WTC11 (cell line): Measurements from ENCODE around the gene ZNF649.
"Not testable (repeated sequence)": the region's sequence is repeated elsewhere in the genome, so short reads cannot be mapped to it uniquely, and the experiment has no call there.

ENCODE experiments used
- TF ChIP-seq, protein P1 (sequence below): sonication (generic); formaldehyde crosslinking; IDR thresholded peaks from 2 replicates; pipeline ENCODE4 v1.8.0; 2022; ENCODE audit warnings: mild to moderate bottlenecking, missing genetic modification reagents
- TF ChIP-seq, protein P2 (sequence below): sonication (generic); formaldehyde crosslinking; IDR thresholded peaks from 2 replicates; pipeline ENCODE4 v1.8.0; 2023; ENCODE audit warnings: missing genetic modification reagents

DNA sequence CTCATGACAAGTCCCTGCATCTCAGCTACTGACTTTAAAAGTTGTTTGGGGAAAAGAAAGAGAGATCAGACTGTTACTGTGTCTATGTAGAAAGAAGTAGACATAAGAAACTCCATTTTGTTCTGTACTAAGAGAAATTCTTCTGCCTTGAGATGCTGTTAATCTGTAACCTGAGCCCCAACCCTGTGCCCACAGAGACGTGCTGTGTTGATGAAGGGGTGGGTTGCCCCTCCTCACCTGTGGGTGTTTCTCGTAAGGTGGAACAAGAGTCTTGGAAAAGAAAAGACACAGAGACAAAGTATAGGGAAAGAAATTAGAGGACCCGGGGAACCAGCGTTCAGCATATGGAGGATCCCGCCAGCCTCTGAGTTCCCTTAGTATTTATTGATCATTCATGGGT lies 3.2 kb upstream of the ZNF649 start:
- TF ChIP-seq, protein P1, sequence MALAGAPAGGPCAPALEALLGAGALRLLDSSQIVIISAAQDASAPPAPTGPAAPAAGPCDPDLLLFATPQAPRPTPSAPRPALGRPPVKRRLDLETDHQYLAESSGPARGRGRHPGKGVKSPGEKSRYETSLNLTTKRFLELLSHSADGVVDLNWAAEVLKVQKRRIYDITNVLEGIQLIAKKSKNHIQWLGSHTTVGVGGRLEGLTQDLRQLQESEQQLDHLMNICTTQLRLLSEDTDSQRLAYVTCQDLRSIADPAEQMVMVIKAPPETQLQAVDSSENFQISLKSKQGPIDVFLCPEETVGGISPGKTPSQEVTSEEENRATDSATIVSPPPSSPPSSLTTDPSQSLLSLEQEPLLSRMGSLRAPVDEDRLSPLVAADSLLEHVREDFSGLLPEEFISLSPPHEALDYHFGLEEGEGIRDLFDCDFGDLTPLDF (CRISPR knock-in tag), result not testable (repeated sequence)
- TF ChIP-seq, protein P2, sequence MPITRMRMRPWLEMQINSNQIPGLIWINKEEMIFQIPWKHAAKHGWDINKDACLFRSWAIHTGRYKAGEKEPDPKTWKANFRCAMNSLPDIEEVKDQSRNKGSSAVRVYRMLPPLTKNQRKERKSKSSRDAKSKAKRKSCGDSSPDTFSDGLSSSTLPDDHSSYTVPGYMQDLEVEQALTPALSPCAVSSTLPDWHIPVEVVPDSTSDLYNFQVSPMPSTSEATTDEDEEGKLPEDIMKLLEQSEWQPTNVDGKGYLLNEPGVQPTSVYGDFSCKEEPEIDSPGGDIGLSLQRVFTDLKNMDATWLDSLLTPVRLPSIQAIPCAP (CRISPR knock-in tag), result not testable (repeated sequence)
